Central memory CD8-positive, alpha-beta T cell (primary cell): ENCODE measurements around the gene SMIM32.

Experiments
- ATAC-seq: fragments of 150-1000 bp; cut with Tn5 transposase; replicated peaks from 2 replicates; pipeline ENCODE4 v1.10.0; 2022; ENCODE audit warnings: mild to moderate bottlenecking, moderate FRiP score, moderate number of reproducible peaks; ENCODE audit not compliant: poor library complexity, severe bottlenecking; ENCODE audit errors: extremely low read depth
- DNase-seq, 2 donors: peaks; one replicate each; pipeline ENCODE4 v3.0.0; 2021; ENCODE audit warnings: low spot score in 2 of 2
- H3K27ac Mint-ChIP-seq: one replicate; pipeline ENCODE4 v1.8.0; 2022; ENCODE audit warnings: low read depth, mild to moderate bottlenecking, moderate library complexity, mixed read lengths
- H3K27me3 Mint-ChIP-seq: one replicate; pipeline ENCODE4 v1.8.0; 2022; ENCODE audit warnings: mixed read lengths
- H3K36me3 Mint-ChIP-seq: one replicate; pipeline ENCODE4 v1.8.0; 2022; ENCODE audit warnings: mild to moderate bottlenecking, moderate library complexity, mixed read lengths; ENCODE audit not compliant: insufficient read depth
- H3K4me1 Mint-ChIP-seq: one replicate; pipeline ENCODE4 v1.8.0; 2022; ENCODE audit warnings: mixed read lengths
- H3K4me3 Mint-ChIP-seq: one replicate; pipeline ENCODE4 v1.8.0; 2022; ENCODE audit warnings: mild to moderate bottlenecking, moderate library complexity, mixed read lengths
- H3K9me3 Mint-ChIP-seq: one replicate; pipeline ENCODE4 v1.8.0; 2022; ENCODE audit warnings: mixed read lengths

The SMIM32 gene

DNA sequence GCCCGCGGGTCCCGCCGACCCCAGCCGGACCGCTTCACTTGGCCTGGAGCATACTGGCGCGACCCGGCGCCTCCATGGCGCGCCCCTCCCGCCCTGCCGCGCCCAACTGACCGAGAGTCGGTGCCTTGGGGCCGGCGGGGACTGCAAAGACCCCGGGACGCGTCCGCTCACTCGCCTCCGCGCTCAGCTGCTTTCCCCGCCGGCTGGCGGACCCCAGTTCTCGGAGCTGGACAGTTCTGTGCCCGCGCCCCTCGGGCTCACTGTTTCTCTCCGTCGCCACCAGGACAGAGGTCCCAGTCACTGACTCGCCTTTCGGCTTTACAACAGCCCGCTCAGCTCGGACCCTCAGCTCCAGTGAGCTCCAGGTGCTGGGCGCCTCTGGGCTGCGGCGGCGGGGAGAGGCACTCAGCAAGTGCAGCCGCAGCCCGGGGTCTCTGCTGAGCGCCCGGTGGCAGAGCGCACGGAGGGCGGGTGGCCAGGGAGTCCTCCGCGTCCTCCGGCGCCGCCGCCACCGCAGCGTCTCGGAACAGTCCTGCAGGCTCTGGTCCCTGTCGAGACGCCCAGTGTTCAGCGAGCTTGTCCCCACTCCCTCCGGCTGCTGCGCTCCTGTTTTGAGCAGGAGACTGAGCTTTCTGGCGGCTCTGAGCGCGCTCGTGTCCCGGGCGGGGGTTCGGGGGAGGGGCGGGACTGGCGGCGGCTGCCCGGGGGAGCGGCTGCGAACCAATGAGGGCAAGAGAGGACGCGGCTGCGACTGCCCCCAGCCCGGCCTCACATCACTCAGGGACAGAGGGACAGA lies at the start of gene SMIM32:
TSS of gene SMIM32 (minus strand) at position 637 of the 796 bp plus-strand sequence. CDS start 638 bp downstream, outside the sequence.
- Mint-ChIP-seq H3K27ac (no peak within 1 kb of the TSS), H3K27me3 (peaks cover 54% of the 10 kb centered on the region), H3K9me3 (no peaks in the 10 kb centered on the region), H3K36me3 (peaks cover 3% of the 10 kb centered on the region), H3K4me1 (no peaks in the 10 kb centered on the region), H3K4me3 (no peak within 1 kb of the TSS)
- DNase-seq, result no peak
- no peak for ATAC-seq

DNA sequence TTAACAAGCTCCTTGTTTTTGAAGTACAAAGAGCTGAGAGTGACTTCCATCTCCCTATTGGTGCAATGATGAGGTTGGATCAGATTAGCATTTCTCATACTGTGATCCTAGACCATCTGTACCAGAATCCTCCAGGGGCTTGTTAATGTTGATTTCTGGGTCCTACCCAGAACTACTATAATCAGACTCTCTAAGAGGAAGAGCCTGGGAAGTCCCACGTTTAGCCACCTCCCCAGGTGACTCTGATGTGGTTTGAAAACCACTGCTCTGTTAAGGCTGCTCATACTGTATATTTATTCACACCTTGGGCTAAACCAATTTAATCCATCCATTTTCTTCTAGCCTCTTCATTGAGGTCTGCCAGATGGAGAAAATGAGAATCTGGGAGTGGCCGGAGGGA lies 49.6 kb upstream of the SMIM32 start:
- Mint-ChIP-seq H3K9me3 (no peaks in the 10 kb centered on the region), H3K27me3 (peaks cover 23% of the 10 kb centered on the region), H3K4me1 (no peaks in the 10 kb centered on the region), H3K27ac (no peak overlapping the region), H3K36me3 (no peaks in the 10 kb centered on the region), H3K4me3 (no peak overlapping the region)
- DNase-seq, result no peak
- ATAC-seq, result no peak

- no peak overlapping the region for H3K27ac Mint-ChIP-seq
- peaks cover 19% of the 10 kb centered on the region for H3K27me3 Mint-ChIP-seq
- ATAC-seq, result no peak
These were observed 49.2 kb upstream of the SMIM32 start for GRCh38 chr5:136242136-136242535.

GRCh38 chr5:136240894-136241293 lies 47.9 kb upstream of the SMIM32 start:
- H3K4me3 Mint-ChIP-seq, result no peak overlapping the region
- DNase-seq (no peak), ATAC-seq (no peak)
- no peaks in the 10 kb centered on the region for H3K9me3 Mint-ChIP-seq
- H3K27ac Mint-ChIP-seq, result no peak overlapping the region
- H3K27me3 Mint-ChIP-seq, result peaks cover 15% of the 10 kb centered on the region
- H3K36me3 Mint-ChIP-seq, result no peaks in the 10 kb centered on the region
- H3K4me1 Mint-ChIP-seq, result no peaks in the 10 kb centered on the region

More at GRCh38 chr5:136242136-136242535, 49.2 kb upstream of the SMIM32 start:
- DNase-seq, result no peak
- Mint-ChIP-seq H3K4me1 (no peaks in the 10 kb centered on the region), H3K36me3 (no peaks in the 10 kb centered on the region), H3K4me3 (no peak overlapping the region), H3K9me3 (no peaks in the 10 kb centered on the region)

DNA sequence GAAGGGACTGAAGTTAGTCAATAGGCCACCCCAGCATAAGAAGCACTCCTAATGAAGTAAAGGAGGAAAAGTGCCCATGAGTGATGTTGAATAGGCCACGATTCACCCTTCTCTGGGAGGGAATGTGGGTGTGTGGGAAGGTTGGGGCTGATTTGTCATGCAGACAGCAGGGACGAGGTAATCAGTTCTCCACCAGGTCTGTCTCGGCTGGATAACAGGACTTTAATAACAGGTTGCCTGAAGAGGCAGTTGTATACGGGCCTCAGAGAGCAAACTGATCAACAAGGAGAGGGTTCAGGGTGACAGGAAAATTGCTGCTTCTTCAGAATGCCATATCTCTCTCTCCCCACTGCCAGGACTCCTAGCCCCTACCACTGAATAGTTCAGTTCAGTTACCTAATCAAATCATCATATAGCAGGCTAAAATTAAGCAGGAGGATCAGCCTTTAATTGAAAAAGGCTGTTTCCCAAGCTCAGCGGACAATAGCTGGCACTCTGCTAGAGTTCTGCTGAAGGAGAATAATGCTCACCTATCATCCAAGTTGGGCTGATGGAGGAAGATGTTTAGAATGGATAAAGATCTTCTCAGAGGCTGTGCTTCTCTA lies 43.6 kb upstream of the SMIM32 start:
- H3K9me3 Mint-ChIP-seq, result no peaks in the 10 kb centered on the region
- H3K4me1 Mint-ChIP-seq, result no peaks in the 10 kb centered on the region
- no peak overlapping the region for H3K4me3 Mint-ChIP-seq
- ATAC-seq, result no peak
- no peak overlapping the region for H3K27ac Mint-ChIP-seq
- H3K36me3 Mint-ChIP-seq, result no peaks in the 10 kb centered on the region
- H3K27me3 Mint-ChIP-seq, result peaks cover 15% of the 10 kb centered on the region
- no peak for DNase-seq

GRCh38 chr5:136235321-136235720 lies 42.4 kb upstream of the SMIM32 start:
- Mint-ChIP-seq H3K4me3 (no peak overlapping the region), H3K9me3 (no peaks in the 10 kb centered on the region), H3K4me1 (no peaks in the 10 kb centered on the region), H3K36me3 (no peaks in the 10 kb centered on the region), H3K27me3 (peaks cover 21% of the 10 kb centered on the region), H3K27ac (no peak overlapping the region)
- ATAC-seq (no peak), DNase-seq (no peak)

GRCh38 chr5:136232316-136232715 lies 39.4 kb upstream of the SMIM32 start:
- peaks cover 38% of the 10 kb centered on the region for H3K27me3 Mint-ChIP-seq
- H3K4me3 Mint-ChIP-seq, result no peak overlapping the region
- DNase-seq (no peak), ATAC-seq (no peak)
- H3K9me3 Mint-ChIP-seq, result no peaks in the 10 kb centered on the region
- no peaks in the 10 kb centered on the region for H3K4me1 Mint-ChIP-seq
- H3K36me3 Mint-ChIP-seq, result no peaks in the 10 kb centered on the region
- H3K27ac Mint-ChIP-seq, result no peak overlapping the region

- no peaks in the 10 kb centered on the region for H3K4me1 Mint-ChIP-seq
- no peak overlapping the region for H3K4me3 Mint-ChIP-seq
- H3K36me3 Mint-ChIP-seq, result no peaks in the 10 kb centered on the region
- no peak for ATAC-seq
- peaks cover 54% of the 10 kb centered on the region for H3K27me3 Mint-ChIP-seq
- no peak for DNase-seq
- H3K27ac Mint-ChIP-seq, result no peak overlapping the region
- H3K9me3 Mint-ChIP-seq, result no peaks in the 10 kb centered on the region
These were observed 37.2 kb upstream of the SMIM32 start for GRCh38 chr5:136230176-136230575.

DNA sequence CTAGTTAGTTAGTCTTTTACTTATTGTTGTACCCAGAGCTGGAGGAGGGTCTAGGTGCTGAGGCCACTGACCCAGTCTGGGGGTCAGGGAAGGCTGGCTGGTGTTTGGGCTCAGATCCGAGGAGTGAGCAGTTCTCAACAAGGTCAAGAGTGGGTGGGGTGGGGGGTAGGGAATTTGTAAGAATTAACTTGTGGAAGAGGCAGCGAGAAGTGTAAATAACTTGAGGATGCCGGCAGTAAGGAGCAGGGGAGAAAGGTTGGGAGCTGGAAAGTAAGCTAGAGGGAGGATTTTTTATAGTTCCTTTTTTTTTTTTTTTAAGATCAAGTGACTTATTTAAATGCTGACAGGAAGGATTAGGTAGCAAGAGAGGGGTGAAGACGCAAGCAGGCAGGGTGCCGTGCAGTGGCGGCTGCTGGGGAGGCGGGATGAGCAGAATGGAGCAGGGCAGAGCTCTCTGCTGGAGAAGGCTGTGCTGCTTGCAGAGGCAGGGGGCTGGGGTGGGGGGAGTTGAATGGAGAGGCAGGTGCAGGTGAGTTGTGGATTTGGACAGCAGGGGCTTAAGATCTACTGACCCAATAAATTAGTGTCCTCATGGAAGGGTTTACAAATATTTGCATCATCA lies 35.3 kb upstream of the SMIM32 start:
- Mint-ChIP-seq H3K27ac (no peak overlapping the region), H3K4me3 (no peak overlapping the region), H3K9me3 (no peaks in the 10 kb centered on the region), H3K27me3 (peaks cover 67% of the 10 kb centered on the region), H3K4me1 (no peaks in the 10 kb centered on the region), H3K36me3 (no peaks in the 10 kb centered on the region)
- DNase-seq (no peak), ATAC-seq (no peak)

DNA sequence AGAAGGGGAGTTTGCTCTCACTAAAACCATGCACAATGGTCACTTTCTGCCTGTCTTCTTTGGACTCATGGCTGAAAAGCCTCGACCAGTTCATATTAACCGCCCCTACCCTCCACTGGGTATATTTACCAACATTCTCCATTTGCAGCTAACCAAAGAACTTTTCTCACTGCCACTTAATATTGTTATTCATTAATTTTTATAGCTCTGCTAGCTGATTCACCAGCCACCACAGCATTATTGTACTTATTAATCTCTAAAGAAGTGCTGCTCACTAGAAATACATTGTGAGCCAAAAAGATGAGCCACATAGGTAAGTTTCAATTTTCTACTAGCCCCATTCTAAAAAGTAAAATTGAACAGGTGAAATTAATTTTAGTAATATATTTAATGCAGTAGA lies 33.4 kb upstream of the SMIM32 start:
- Mint-ChIP-seq H3K27me3 (peaks cover 84% of the 10 kb centered on the region), H3K27ac (no peak overlapping the region), H3K4me1 (no peaks in the 10 kb centered on the region), H3K9me3 (peaks cover 2% of the 10 kb centered on the region), H3K36me3 (no peaks in the 10 kb centered on the region), H3K4me3 (no peak overlapping the region)
- ATAC-seq (no peak), DNase-seq (no peak)

DNA sequence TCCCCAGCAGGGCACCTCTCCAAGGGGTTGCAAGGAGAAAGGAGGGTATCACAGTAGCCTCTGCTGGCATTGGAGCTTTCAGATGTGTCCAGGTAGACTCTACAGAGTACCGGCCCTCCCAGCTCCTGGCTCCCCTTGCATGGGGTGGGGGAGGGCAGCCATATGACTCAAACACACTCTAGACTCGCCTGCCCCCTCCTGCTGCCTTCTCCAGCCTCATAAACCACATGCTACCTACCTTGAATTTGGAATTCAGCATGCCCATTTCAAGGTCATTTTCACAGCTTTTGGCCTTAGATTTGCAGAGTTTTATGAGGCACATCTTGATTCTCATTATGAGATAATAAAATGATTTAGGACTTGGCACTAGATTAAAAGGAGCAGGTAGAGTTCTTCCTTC lies 32.8 kb upstream of the SMIM32 start:
- H3K27ac Mint-ChIP-seq, result no peak overlapping the region
- DNase-seq, result no peak
- H3K36me3 Mint-ChIP-seq, result no peaks in the 10 kb centered on the region
- no peak for ATAC-seq
- peaks cover 85% of the 10 kb centered on the region for H3K27me3 Mint-ChIP-seq
- H3K4me3 Mint-ChIP-seq, result no peak overlapping the region
- peaks cover 6% of the 10 kb centered on the region for H3K9me3 Mint-ChIP-seq
- no peaks in the 10 kb centered on the region for H3K4me1 Mint-ChIP-seq

DNA sequence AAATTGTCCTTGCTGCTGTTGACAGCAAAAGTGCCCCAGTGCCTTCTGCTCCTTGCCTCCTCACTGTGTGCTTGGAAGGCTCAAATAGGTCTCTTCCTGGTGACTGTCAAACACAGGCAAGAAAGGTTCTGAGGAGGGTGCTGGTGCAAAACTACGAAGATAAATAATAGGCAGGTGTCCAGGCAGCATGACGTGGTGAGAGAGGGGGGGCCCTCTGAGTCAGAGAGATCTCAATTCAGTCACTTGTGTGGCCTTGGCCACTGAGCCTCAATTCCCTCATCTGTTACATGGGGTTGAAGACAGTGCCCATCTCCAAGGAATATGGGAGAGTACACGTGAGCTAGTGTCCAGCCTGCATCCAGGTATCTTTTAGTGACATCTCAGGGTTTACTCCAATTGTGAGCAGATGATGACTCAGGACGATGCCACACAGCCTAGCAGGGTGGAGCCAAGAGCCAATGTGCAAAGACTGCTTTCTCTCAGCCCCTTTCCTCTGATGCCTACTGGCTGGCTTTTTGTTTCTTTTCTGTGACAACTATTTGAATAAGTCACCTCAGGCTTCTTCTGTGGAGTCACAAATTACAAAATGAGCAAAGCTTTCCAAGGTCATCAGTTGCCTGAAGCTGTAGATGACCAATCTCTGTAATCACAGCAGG lies 29.7 kb upstream of the SMIM32 start:
- H3K27me3 Mint-ChIP-seq, result peaks cover 54% of the 10 kb centered on the region
- H3K9me3 Mint-ChIP-seq, result peaks cover 6% of the 10 kb centered on the region
- no peak overlapping the region for H3K27ac Mint-ChIP-seq
- no peaks in the 10 kb centered on the region for H3K4me1 Mint-ChIP-seq
- no peak overlapping the region for H3K4me3 Mint-ChIP-seq
- no peaks in the 10 kb centered on the region for H3K36me3 Mint-ChIP-seq
- DNase-seq (no peak), ATAC-seq (no peak)
